B cell (primary cell): ENCODE measurements around the gene NLRP4. TPM values are rescaled to one million over a fixed set of nuclear protein-coding genes. Genes with fewer than 3 reads are reported as not detected.

Experiments
- ATAC-seq: fragments of 200-7000 bp; cut with Tn5 transposase; one replicate; pipeline ENCODE4 v1.10.0; 2021; ENCODE audit warnings: low read depth, mild to moderate bottlenecking, moderate number of reproducible peaks, moderate library complexity
- CTCF ChIA-PET: fragments of 350-600 bp; sonication (Branson Sonifier 250); formaldehyde crosslinking; loops from one replicate; lab custom pipeline; 2021; ENCODE audit warnings: antibody characterized with exemption, inconsistent platforms; lab: Charles Lee
- POLR2A ChIA-PET: fragments of 350-600 bp; sonication (Branson Sonifier 250); formaldehyde crosslinking; loops from one replicate; lab custom pipeline; 2021; ENCODE audit warnings: antibody characterized with exemption; lab: Charles Lee
- DNase-seq: peaks from one replicate; pipeline ENCODE4 v3.0.0; 2013
- H2AFZ ChIP-seq: 2 replicates; pipeline ENCODE4 v1.6.1; 2012; ENCODE audit warnings: mild to moderate bottlenecking, low read depth, low read length; ENCODE audit not compliant: insufficient read depth, poor library complexity, severe bottlenecking
- H3K27ac ChIP-seq, 2 donors: 1 replicate in 1 of 2; 2 replicates in 1 of 2; pipeline ENCODE4 v1.5.1; 2012 to 2013; ENCODE audit warnings: low read length in 2 of 2, mild to moderate bottlenecking in 2 of 2, moderate library complexity in 1 of 2
- H3K27me3 ChIP-seq, 4 experiments: fragments of 200-600 bp in 1 of 4; sonication (generic) in 1 of 4; replicated peaks in 1 of 4; 1 replicate in 2 of 4; 2 replicates in 2 of 4; pipeline versions ENCODE4 v1.6.1 to v1.7.0; 2013 to 2016; ENCODE audit warnings: low read length in 3 of 4, mild to moderate bottlenecking in 2 of 4, mixed read lengths in 1 of 4, moderate library complexity in 1 of 4; ENCODE audit not compliant: insufficient read depth in 4 of 4, control insufficient read depth in 3 of 4; ENCODE audit errors: control extremely low read depth in 1 of 4
- H3K36me3 ChIP-seq, 2 experiments: replicated peaks in 1 of 2; 1 replicate in 1 of 2; 2 replicates in 1 of 2; pipeline versions ENCODE4 v1.6.1 to v1.7.1; 2013; ENCODE audit warnings: low read length in 1 of 2; ENCODE audit not compliant: insufficient read depth in 2 of 2, control insufficient read depth in 1 of 2; ENCODE audit errors: control extremely low read depth in 1 of 2, extremely low read depth in 1 of 2
- H3K4me1 ChIP-seq, 2 donors: fragments of 200-600 bp in 1 of 2; sonication (generic) in 1 of 2; 1 replicate in 1 of 2; 2 replicates in 1 of 2; pipeline versions ENCODE4 v1.5.1 to v1.6.1; 2013 to 2017; ENCODE audit warnings: low read length in 2 of 2; ENCODE audit not compliant: control insufficient read depth in 2 of 2, insufficient read depth in 2 of 2
- H3K4me2 ChIP-seq: replicated peaks from 2 replicates; pipeline ENCODE3; 2012; ENCODE audit warnings: mild to moderate bottlenecking, low read depth, low read length; ENCODE audit not compliant: poor library complexity, severe bottlenecking
- H3K4me3 ChIP-seq, 5 experiments: fragments of 200-600 bp in 1 of 5; sonication (generic) in 1 of 5; 1 replicate in 3 of 5; 2 replicates in 2 of 5; pipeline versions ENCODE4 v1.5.1 to v1.7.0; 2011 to 2016; ENCODE audit warnings: low read length in 4 of 5, mild to moderate bottlenecking in 4 of 5, low read depth in 2 of 5, control low read depth in 1 of 5, moderate library complexity in 1 of 5; ENCODE audit not compliant: insufficient read depth in 1 of 5; ENCODE audit errors: control extremely low read depth in 1 of 5, extremely low read depth in 1 of 5
- H3K79me2 ChIP-seq: fragments of 200-600 bp; sonication (generic); one replicate; pipeline ENCODE4 v1.6.0; 2016; ENCODE audit warnings: low read length; ENCODE audit not compliant: control insufficient read depth, insufficient read depth
- H3K9ac ChIP-seq: fragments of 200-600 bp; sonication (generic); 2 replicates; pipeline ENCODE4 v1.6.1; 2017; ENCODE audit warnings: mild to moderate bottlenecking, low read length, moderate library complexity
- H3K9me3 ChIP-seq, 3 donors: one replicate each; pipeline versions ENCODE4 v1.6.1 to v1.7.1; 2013; ENCODE audit warnings: low read length in 2 of 3; ENCODE audit not compliant: control insufficient read depth in 2 of 3, insufficient read depth in 1 of 3; ENCODE audit errors: control extremely low read depth in 1 of 3
- H4K20me1 ChIP-seq: 2 replicates; pipeline ENCODE4 v1.6.0; 2012; ENCODE audit warnings: mild to moderate bottlenecking, low read length; ENCODE audit not compliant: insufficient read depth, control insufficient read depth, poor library complexity, severe bottlenecking
- H3K27ac Mint-ChIP-seq: one replicate; pipeline ENCODE4 v1.8.0; 2021; ENCODE audit warnings: mixed read lengths
- H3K27me3 Mint-ChIP-seq: one replicate; pipeline ENCODE4 v1.8.0; 2021; ENCODE audit warnings: mixed read lengths
- H3K4me1 Mint-ChIP-seq: one replicate; pipeline ENCODE4 v1.8.0; 2021; ENCODE audit warnings: mixed read lengths
- H3K4me3 Mint-ChIP-seq: one replicate; pipeline ENCODE4 v1.8.0; 2021; ENCODE audit warnings: mixed read lengths
- H3K9me3 Mint-ChIP-seq: one replicate; pipeline ENCODE4 v1.8.0; 2022; ENCODE audit warnings: mixed read lengths; ENCODE audit not compliant: insufficient read depth
- EZH2 ChIP-seq: IDR thresholded peaks from 2 replicates; pipeline ENCODE4 v1.6.1; 2012; ENCODE audit warnings: borderline replicate concordance, low read depth, mild to moderate bottlenecking, moderate library complexity, low read length; ENCODE audit not compliant: insufficient read depth, poor library complexity, severe bottlenecking
- WGBS: methylation state at CpG from one replicate; pipeline ENCODE4 v1.1.5; 2013; ENCODE audit warnings: missing lambda C conversion rate; ENCODE audit not compliant: insufficient coverage; 5-methylcytosine and 5-hydroxymethylcytosine counted together
- intact Hi-C: fragments of 100-400 bp; cut with micrococcal nuclease; formaldehyde crosslinking; loops from one replicate; pipeline ENCODE4 v1.10.0; 2022
- polyA plus RNA-seq: library from polyadenylated mRNA; depleted of rRNA; stranded (reverse); fragments of >200 nt; gene quantifications from 2 replicates; pipeline ENCODE4 v1.2.3, GENCODE V29; 2012
- total RNA-seq, 2 donors: library from RNA; stranded (reverse); fragments of 120-200 nt in 1 of 2; gene quantifications; 1 replicate in 1 of 2; 2 replicates in 1 of 2; pipeline versions ENCODE4 v1.2.3 to v1.2.4, GENCODE V29; 2013 to 2022
- TF ChIP-seq, protein P1 (sequence below): fragments of 200-600 bp; IDR thresholded peaks from one replicate; pipeline ENCODE4 v1.8.0; 2022; ENCODE audit warnings: antibody characterized with exemption, mild to moderate bottlenecking

The NLRP4 gene
- total and polyA plus RNA-seq, 2 donors (not counting 1 experiment from before 2014, with no cell fraction given): 0.15 to 1.3 TPM

DNA sequence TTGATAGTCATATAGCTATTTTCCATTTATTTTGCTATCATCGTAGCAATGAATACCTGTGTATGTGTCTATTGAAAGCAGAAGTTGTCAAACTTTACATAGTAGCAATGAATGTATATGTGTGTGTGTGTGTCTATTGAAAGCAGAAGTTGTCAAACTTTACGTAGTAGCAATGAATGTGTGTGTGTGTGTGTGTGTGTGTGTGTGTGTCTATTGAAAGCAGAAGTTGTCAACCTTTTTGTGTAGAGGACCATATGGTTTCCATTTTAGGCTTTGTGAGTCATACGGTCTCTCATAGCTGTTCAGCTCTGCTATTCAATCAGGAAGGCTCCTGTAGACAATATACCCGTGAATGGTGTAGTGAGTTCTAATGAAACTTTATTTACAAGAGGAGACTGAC, 20.8 kb downstream of the NLRP4 start:
- 76% methylated on average over 3 of the region's 4 CpGs for WGBS
- Histone ChIP-seq H3K36me3 (no peaks in the 10 kb centered on the region), H4K20me1 (no peaks in the 10 kb centered on the region), H3K9ac (peak overlapping the region; percentile 43), H3K27ac (peak overlapping the region; percentile 26 to 84), H3K4me3 (peak overlapping the region in 1 of 5 experiments; percentile 19), H3K4me2 (peak overlapping the region; percentile 54), H2AFZ (peak overlapping the region; percentile 36), H3K79me2 (no peaks in the 10 kb centered on the region), H3K4me1 (peaks cover 44 to 58% of the 10 kb centered on the region in 2 donors), H3K27me3 (no peaks in the 10 kb centered on the region), H3K9me3 (peaks cover 0 to 22% (median 3%) of the 10 kb centered on the region in 3 donors)
- peaks cover 39% of the 10 kb centered on the region for H3K4me1 Mint-ChIP-seq
- ATAC-seq (peak; percentile 76), DNase-seq (peak; percentile 73)
- ChIA-PET CTCF (interaction anchor here (0.7 kb wide), 1 partner anchor 209 kb away, joined by 3 read pairs; no protein-coding TSS in a partner anchor), POLR2A (interaction anchor here (0.6 to 0.7 kb wide), 3 partner anchors 40 to 1180 kb away, joined by 3 to 4 read pairs (median 3); partner anchors contain the start of gene U2AF2)
- intact Hi-C loops: no loop called here
- TF ChIP-seq, protein P1, sequence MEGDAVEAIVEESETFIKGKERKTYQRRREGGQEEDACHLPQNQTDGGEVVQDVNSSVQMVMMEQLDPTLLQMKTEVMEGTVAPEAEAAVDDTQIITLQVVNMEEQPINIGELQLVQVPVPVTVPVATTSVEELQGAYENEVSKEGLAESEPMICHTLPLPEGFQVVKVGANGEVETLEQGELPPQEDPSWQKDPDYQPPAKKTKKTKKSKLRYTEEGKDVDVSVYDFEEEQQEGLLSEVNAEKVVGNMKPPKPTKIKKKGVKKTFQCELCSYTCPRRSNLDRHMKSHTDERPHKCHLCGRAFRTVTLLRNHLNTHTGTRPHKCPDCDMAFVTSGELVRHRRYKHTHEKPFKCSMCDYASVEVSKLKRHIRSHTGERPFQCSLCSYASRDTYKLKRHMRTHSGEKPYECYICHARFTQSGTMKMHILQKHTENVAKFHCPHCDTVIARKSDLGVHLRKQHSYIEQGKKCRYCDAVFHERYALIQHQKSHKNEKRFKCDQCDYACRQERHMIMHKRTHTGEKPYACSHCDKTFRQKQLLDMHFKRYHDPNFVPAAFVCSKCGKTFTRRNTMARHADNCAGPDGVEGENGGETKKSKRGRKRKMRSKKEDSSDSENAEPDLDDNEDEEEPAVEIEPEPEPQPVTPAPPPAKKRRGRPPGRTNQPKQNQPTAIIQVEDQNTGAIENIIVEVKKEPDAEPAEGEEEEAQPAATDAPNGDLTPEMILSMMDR: no peak
- no peak for TF ChIP-seq EZH2
- peak overlapping the region; percentile 64 for H3K27ac Mint-ChIP-seq
- H3K9me3 Mint-ChIP-seq: no peaks in the 10 kb centered on the region
- no peaks in the 10 kb centered on the region for H3K27me3 Mint-ChIP-seq
- no peak overlapping the region for H3K4me3 Mint-ChIP-seq

DNA sequence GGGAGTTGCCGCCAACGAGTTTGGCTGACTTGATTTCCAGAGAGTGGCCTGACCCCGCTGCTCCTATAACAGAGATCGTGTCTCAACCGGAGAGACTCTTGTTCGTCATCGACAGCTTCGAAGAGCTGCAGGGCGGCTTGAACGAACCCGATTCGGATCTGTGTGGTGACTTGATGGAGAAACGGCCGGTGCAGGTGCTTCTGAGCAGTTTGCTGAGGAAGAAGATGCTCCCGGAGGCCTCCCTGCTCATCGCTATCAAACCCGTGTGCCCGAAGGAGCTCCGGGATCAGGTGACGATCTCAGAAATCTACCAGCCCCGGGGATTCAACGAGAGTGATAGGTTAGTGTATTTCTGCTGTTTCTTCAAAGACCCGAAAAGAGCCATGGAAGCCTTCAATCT, 21.6 kb downstream of the NLRP4 start:
- no peak for ATAC-seq
- intact Hi-C loops: no loop called here
- Histone ChIP-seq H3K9ac (peak overlapping the region; percentile 43), H3K9me3 (peaks cover 0 to 22% (median 3%) of the 10 kb centered on the region in 3 donors), H2AFZ (no peak overlapping the region), H3K27ac (peak overlapping the region in 1 of 2 donors; percentile 84), H3K79me2 (no peaks in the 10 kb centered on the region), H3K4me1 (peaks cover 44 to 58% of the 10 kb centered on the region in 2 donors), H4K20me1 (no peaks in the 10 kb centered on the region), H3K4me3 (peak overlapping the region in 1 of 5 experiments; percentile 19), H3K27me3 (no peaks in the 10 kb centered on the region), H3K36me3 (no peaks in the 10 kb centered on the region), H3K4me2 (peak overlapping the region; percentile 54)
- H3K27ac Mint-ChIP-seq: peak overlapping the region; percentile 64
- peak overlapping the region; percentile 26 for H3K4me3 Mint-ChIP-seq
- no peak for DNase-seq
- POLR2A ChIA-PET: no interaction called here
- WGBS: 96% methylated on average over 23 of the region's 23 CpGs
- H3K9me3 Mint-ChIP-seq: no peaks in the 10 kb centered on the region
- TF ChIP-seq, protein P1: no peak
- TF ChIP-seq EZH2: no peak
- peaks cover 39% of the 10 kb centered on the region for H3K4me1 Mint-ChIP-seq
- CTCF ChIA-PET: no interaction called here
- H3K27me3 Mint-ChIP-seq: no peaks in the 10 kb centered on the region
